Fibroblast of lung (primary cell): ENCODE measurements around the gene CCNF.

Experiments
- CTCF ChIP-seq, 2 donors: IDR thresholded peaks in 1 of 2; conservative IDR thresholded peaks in 1 of 2; 1 replicate in 1 of 2; 2 replicates in 1 of 2; pipeline ENCODE4 v1.5.1; 2011 to 2012; ENCODE audit warnings: low read length in 2 of 2, control low read depth in 1 of 2, inconsistent platforms in 1 of 2, low read depth in 1 of 2, mild to moderate bottlenecking in 1 of 2
- EZH2 ChIP-seq: IDR thresholded peaks from 2 replicates; pipeline ENCODE4 v1.5.1; 2012; ENCODE audit warnings: low read length, control low read depth, mild to moderate bottlenecking; ENCODE audit errors: missing control alignments

- TF ChIP-seq EZH2 (no peak), CTCF (conservative IDR thresholded peaks at IDR 0.05 in 1 of 2, IDR thresholded peaks at IDR 0.05 in 1 of 2; ENCODE audit: low read depth in 1 of 2, low read length in 2 of 2) (no peak)
Measured at GRCh38 chr16:2388139-2388874, 40.9 kb upstream of the CCNF start.
